PC-9 (cell line): ENCODE measurements around the gene LAMA2. TPM values are rescaled to one million over a fixed set of nuclear protein-coding genes. Genes with fewer than 3 reads are reported as not detected.

Experiments used
- BruUV-seq: library from RNA; stranded (reverse); fragments of 400-500 nt; replicated peaks from 2 replicates; lab custom pipeline; 2021; lab: Mats Ljungman, UMichigan
- CTCF ChIA-PET: fragments of 300-600 bp; sonication (Branson Sonifier 250); formaldehyde crosslinking; loops from one replicate; lab custom pipeline; 2022; ENCODE audit warnings: antibody characterized with exemption; lab: Charles Lee
- POLR2A ChIA-PET: fragments of 300-600 bp; sonication (Branson Sonifier 250); formaldehyde crosslinking; loops from one replicate; lab custom pipeline; 2022; ENCODE audit warnings: antibody characterized with exemption; ENCODE audit not compliant: unreplicated experiment; lab: Charles Lee
- DNase-seq, 2 experiments: peaks; one replicate each; pipeline versions ENCODE4 v3.0.0 to v3.0.0-alpha.2; 2015 to 2022; ENCODE audit warnings: mixed read lengths in 1 of 2
- H2AFZ ChIP-seq: fragments of 200-600 bp; sonication (generic); 2 replicates; pipeline ENCODE4 v1.8.1; 2017; ENCODE audit warnings: antibody characterized with exemption
- H3F3A ChIP-seq: fragments of 200-600 bp; sonication (generic); 2 replicates; pipeline ENCODE4 v1.8.1; 2017; ENCODE audit warnings: antibody characterized with exemption, mild to moderate bottlenecking, low read depth; ENCODE audit not compliant: insufficient read depth
- H3K27ac ChIP-seq: fragments of 200-600 bp; sonication (generic); 2 replicates; pipeline ENCODE4 v1.6.1; 2016; ENCODE audit warnings: mixed run types
- H3K27me3 ChIP-seq: fragments of 200-600 bp; sonication (generic); 2 replicates; pipeline ENCODE4 v1.6.1; 2016; ENCODE audit warnings: low read depth, mixed run types; ENCODE audit not compliant: insufficient read depth
- H3K36me3 ChIP-seq: fragments of 200-600 bp; sonication (generic); 2 replicates; pipeline ENCODE4 v1.6.1; 2016; ENCODE audit warnings: low read depth, mixed run types
- H3K4me1 ChIP-seq: fragments of 200-600 bp; sonication (generic); replicated peaks from 2 replicates; pipeline ENCODE4 v1.6.1; 2016; ENCODE audit warnings: mixed run types; ENCODE audit not compliant: insufficient read depth
- H3K4me2 ChIP-seq: fragments of 200-600 bp; sonication (generic); 2 replicates; pipeline ENCODE4 v1.6.1; 2017; ENCODE audit warnings: mixed run types
- H3K4me3 ChIP-seq: fragments of 200-600 bp; sonication (generic); 2 replicates; pipeline ENCODE4 v1.6.1; 2016; ENCODE audit warnings: mixed run types
- H3K79me2 ChIP-seq: fragments of 200-600 bp; sonication (generic); 2 replicates; pipeline ENCODE4 v1.6.1; 2017; ENCODE audit warnings: low read depth, mixed run types
- H3K9me2 ChIP-seq: fragments of 200-600 bp; sonication (generic); 2 replicates; pipeline ENCODE4 v1.8.1; 2017; ENCODE audit warnings: mild to moderate bottlenecking; ENCODE audit not compliant: insufficient read depth
- H3K9me3 ChIP-seq: fragments of 200-600 bp; sonication (generic); 2 replicates; pipeline ENCODE4 v1.8.1; 2016; ENCODE audit warnings: low read depth; ENCODE audit not compliant: insufficient read depth
- H4K20me1 ChIP-seq: fragments of 200-600 bp; sonication (generic); 2 replicates; pipeline ENCODE4 v1.8.1; 2017; ENCODE audit not compliant: insufficient read depth
- EZH2 ChIP-seq: fragments of 200-600 bp; sonication (generic); IDR thresholded peaks from 2 replicates; pipeline ENCODE4 v1.8.0; 2017; ENCODE audit warnings: antibody characterized with exemption, low read depth
- intact Hi-C: fragments of 100-400 bp; cut with micrococcal nuclease; formaldehyde crosslinking; loops from one replicate; pipeline ENCODE4 v1.10.0; 2022; ENCODE audit not compliant: unreplicated experiment
- total RNA-seq: library from RNA; stranded (reverse); gene quantifications from 2 replicates; pipeline ENCODE4 v1.2.3, GENCODE V29; 2021
- TF ChIP-seq, protein P1 (sequence below): fragments of 200-600 bp; sonication (generic); conservative IDR thresholded peaks from 2 replicates; pipeline ENCODE4 v1.6.1; 2017; ENCODE audit warnings: mixed run types, antibody characterized with exemption, mild to moderate bottlenecking, moderate library complexity

Gene LAMA2
- total RNA-seq, 1 experiment from 2014 or later: 2.8 TPM

DNA sequence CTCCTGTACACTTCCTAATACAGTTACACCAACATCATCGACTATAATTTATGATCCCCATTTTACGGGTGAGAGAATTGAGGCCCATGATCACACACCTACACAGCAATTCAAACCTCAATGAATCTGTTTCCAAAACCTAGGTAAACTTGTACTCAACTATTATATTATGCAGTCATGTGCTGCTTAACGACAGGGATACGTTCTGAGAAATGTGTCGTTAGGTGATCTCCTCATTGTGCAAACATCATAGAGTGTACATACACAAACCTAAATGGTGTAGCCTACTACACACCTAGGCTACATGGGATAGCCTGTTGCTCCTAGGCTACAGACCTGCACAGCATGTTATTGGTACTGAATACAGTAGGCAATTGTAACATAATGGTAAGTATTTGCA lies 441.4 kb downstream of the LAMA2 start:
- H3K27me3 ChIP-seq: no peaks in the 10 kb centered on the region
- no peak overlapping the region for H3K4me3 ChIP-seq
- no peaks in the 10 kb centered on the region for H3K36me3 ChIP-seq
- no peaks in the 10 kb centered on the region for H3K9me2 ChIP-seq
- H4K20me1 ChIP-seq: no peaks in the 10 kb centered on the region
- H3K4me1 ChIP-seq: peaks cover 5% of the 10 kb centered on the region
- POLR2A ChIA-PET: no interaction called here
- no peaks in the 10 kb centered on the region for H3F3A ChIP-seq
- TF ChIP-seq EZH2: no peak
- TF ChIP-seq, protein P1, sequence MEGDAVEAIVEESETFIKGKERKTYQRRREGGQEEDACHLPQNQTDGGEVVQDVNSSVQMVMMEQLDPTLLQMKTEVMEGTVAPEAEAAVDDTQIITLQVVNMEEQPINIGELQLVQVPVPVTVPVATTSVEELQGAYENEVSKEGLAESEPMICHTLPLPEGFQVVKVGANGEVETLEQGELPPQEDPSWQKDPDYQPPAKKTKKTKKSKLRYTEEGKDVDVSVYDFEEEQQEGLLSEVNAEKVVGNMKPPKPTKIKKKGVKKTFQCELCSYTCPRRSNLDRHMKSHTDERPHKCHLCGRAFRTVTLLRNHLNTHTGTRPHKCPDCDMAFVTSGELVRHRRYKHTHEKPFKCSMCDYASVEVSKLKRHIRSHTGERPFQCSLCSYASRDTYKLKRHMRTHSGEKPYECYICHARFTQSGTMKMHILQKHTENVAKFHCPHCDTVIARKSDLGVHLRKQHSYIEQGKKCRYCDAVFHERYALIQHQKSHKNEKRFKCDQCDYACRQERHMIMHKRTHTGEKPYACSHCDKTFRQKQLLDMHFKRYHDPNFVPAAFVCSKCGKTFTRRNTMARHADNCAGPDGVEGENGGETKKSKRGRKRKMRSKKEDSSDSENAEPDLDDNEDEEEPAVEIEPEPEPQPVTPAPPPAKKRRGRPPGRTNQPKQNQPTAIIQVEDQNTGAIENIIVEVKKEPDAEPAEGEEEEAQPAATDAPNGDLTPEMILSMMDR: no peak
- H2AFZ ChIP-seq: no peak overlapping the region
- H3K4me2 ChIP-seq: no peak overlapping the region
- no peaks in the 10 kb centered on the region for H3K9me3 ChIP-seq
- CTCF ChIA-PET: no interaction called here
- H3K79me2 ChIP-seq: no peaks in the 10 kb centered on the region
- intact Hi-C loops: no loop called here
- no peak overlapping the region for H3K27ac ChIP-seq
- no TSS peak for BruUV-seq
- DNase-seq: no peak

DNA sequence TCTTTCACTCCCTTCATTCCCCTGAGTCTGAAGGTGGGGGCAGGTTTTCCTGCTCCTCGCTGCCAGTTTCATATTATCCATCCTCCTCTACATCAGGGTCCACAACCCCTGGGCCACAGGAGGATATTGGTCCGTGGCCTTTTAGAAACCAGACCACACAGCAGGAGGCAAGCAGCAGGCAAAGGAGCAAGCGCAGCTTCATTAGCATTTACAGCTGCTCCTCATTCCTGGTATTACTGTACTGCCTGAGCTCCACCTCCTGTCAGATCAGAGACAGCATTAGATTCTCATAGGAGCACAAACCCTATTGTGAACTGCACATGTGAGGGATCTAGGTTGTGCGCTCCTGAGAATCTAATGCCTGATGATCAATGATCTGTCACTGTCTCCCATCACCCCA lies 446.7 kb downstream of the LAMA2 start:
- TF ChIP-seq, protein P1: no peak
- no peak for TF ChIP-seq EZH2
- peaks cover 3% of the 10 kb centered on the region; the same call in 1 of the 2 replicates for H3K9me3 ChIP-seq
- no peaks in the 10 kb centered on the region for H3K27me3 ChIP-seq
- no peaks in the 10 kb centered on the region for H3K9me2 ChIP-seq
- CTCF ChIA-PET: interaction anchor here (0.7 kb wide), 1 partner anchor 11 kb away, joined by 3 read pairs; no protein-coding TSS in a partner anchor
- no peaks in the 10 kb centered on the region for H3K36me3 ChIP-seq
- no peak overlapping the region for H3K4me2 ChIP-seq
- peak in 1 of 2 experiments; percentile 6 for DNase-seq
- H4K20me1 ChIP-seq: no peaks in the 10 kb centered on the region
- intact Hi-C loops: no loop called here
- no peak overlapping the region for H2AFZ ChIP-seq
- no peaks in the 10 kb centered on the region for H3F3A ChIP-seq
- H3K27ac ChIP-seq: no peak overlapping the region
- no peaks in the 10 kb centered on the region for H3K79me2 ChIP-seq
- POLR2A ChIA-PET: no interaction called here
- H3K4me1 ChIP-seq: no peaks in the 10 kb centered on the region
- H3K4me3 ChIP-seq: no peak overlapping the region
- no TSS peak for BruUV-seq

DNA sequence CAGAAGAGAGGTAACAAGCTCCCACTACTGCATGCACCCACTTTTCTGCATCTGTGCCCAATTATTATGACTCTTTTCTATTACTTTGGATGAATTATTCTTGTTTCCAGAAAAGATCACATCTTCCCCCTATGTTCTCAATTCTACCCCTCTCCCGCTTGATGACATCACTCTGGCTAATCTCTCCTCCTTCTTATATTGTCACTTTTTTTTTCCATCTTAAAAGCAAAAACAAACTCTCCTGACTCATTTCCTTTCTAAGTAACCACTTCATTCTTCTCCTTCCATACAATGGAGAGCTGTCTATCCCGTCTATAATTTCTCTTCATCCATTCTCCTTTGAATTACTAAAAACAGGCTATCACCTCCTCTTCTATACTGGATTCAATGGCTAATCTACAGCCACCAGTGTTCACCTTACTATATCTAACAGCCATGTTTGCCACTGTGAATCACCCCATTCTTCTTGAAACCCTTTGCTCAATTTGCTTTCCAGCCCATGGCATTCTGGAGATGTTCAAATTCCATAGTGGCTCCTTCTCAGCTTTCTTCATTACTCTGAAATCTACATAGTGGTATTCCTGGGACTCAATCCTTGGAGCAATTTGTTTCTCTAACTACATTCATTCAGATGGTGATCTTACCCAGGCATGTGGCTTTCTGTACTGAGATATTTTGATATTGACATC lies 448.7 kb downstream of the LAMA2 start:
- H4K20me1 ChIP-seq: no peaks in the 10 kb centered on the region
- POLR2A ChIA-PET: no interaction called here
- no peak overlapping the region for H3K4me3 ChIP-seq
- CTCF ChIA-PET: no interaction called here
- peaks cover 3% of the 10 kb centered on the region; the same call in 1 of the 2 replicates for H3K9me3 ChIP-seq
- no TSS peak for BruUV-seq
- no peak overlapping the region for H2AFZ ChIP-seq
- peak in 1 of 2 experiments; percentile 17 for DNase-seq
- intact Hi-C loops: no loop called here
- H3K27ac ChIP-seq: no peak overlapping the region
- no peaks in the 10 kb centered on the region for H3K4me1 ChIP-seq
- H3F3A ChIP-seq: no peaks in the 10 kb centered on the region
- H3K27me3 ChIP-seq: no peaks in the 10 kb centered on the region
- no peak overlapping the region for H3K4me2 ChIP-seq
- no peaks in the 10 kb centered on the region for H3K36me3 ChIP-seq
- H3K79me2 ChIP-seq: no peaks in the 10 kb centered on the region
- no peaks in the 10 kb centered on the region for H3K9me2 ChIP-seq
- TF ChIP-seq, protein P1: no peak
- TF ChIP-seq EZH2: no peak
